ENCODE results near the gene ABLIM3. TPM values are rescaled to one million over a fixed set of nuclear protein-coding genes. Genes with fewer than 3 reads are reported as not detected.
A peak's percentile ranks its signal among the peaks of the same experiment; 100 is the strongest.

The ABLIM3 gene
- total RNA-seq, 1 donor from 2014 or later: not detected

DNA sequence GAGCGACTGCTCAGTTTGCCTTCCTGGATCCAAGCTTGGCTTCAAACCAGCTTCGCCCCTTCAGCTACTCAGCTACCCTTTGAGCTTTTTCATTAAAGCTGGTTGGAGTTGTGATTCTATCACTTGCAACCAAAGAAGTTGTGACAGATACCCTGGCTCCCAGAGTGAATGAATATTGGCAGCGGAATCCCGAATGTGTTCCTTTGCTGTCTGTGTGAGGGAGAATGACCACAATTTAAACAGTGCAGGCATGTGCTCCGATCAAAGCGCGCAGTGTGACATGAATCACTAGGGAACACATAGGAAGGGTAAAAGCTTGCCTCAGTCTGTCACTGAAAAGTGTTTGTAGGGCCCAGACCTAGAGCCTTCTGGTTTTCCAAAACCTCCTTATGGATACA is 123.8 kb downstream of the ABLIM3 start:
- Mint-ChIP-seq H3K27me3 (peaks cover 21% of the 10 kb centered on the region), H3K36me3 (ENCODE audit: low read depth) (peaks cover 10% of the 10 kb centered on the region), H3K4me1 (peaks cover 6% of the 10 kb centered on the region), H3K9me3 (peaks cover 17% of the 10 kb centered on the region), H3K27ac (no peak overlapping the region), H3K4me3 (no peak overlapping the region)
- no peak for ATAC-seq (ENCODE audit: low read depth)
- no peak for DNase-seq
- TF ChIP-seq, protein P1, sequence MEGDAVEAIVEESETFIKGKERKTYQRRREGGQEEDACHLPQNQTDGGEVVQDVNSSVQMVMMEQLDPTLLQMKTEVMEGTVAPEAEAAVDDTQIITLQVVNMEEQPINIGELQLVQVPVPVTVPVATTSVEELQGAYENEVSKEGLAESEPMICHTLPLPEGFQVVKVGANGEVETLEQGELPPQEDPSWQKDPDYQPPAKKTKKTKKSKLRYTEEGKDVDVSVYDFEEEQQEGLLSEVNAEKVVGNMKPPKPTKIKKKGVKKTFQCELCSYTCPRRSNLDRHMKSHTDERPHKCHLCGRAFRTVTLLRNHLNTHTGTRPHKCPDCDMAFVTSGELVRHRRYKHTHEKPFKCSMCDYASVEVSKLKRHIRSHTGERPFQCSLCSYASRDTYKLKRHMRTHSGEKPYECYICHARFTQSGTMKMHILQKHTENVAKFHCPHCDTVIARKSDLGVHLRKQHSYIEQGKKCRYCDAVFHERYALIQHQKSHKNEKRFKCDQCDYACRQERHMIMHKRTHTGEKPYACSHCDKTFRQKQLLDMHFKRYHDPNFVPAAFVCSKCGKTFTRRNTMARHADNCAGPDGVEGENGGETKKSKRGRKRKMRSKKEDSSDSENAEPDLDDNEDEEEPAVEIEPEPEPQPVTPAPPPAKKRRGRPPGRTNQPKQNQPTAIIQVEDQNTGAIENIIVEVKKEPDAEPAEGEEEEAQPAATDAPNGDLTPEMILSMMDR (IDR thresholded peaks at IDR 0.05): no peak
- POLR2A ChIA-PET: no interaction called here
- CTCF ChIA-PET: interaction anchor here (1.4 kb wide), 1 partner anchor 11 kb away, joined by 4 read pairs; no protein-coding TSS in a partner anchor
- intact Hi-C loops (cut with micrococcal nuclease): loop anchor here (5.0 kb wide), 1 partner anchor 123 kb away; the partner anchor contains the start of gene ABLIM3

DNA sequence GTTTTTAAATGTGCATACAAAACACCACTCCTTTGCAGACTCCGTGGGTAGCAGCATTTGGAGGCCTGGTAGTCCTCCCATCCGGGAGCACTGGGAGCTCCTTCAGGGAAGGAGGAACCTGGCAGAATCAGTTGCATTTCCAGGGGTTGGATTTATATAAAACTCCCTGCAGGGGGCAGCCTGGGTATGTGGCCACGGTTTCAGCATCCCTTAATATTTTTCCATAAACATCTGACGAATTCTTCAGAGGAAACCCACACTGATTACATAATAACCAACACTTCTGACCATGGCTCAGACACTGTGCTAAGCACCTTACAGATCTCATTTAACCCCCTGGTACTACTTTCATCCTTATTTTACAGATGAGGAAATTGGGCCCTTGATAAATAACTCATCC is 124.3 kb downstream of the ABLIM3 start:
- Mint-ChIP-seq H3K27me3 (peaks cover 22% of the 10 kb centered on the region), H3K4me1 (peaks cover 6% of the 10 kb centered on the region), H3K36me3 (ENCODE audit: low read depth) (peaks cover 10% of the 10 kb centered on the region), H3K9me3 (peaks cover 17% of the 10 kb centered on the region), H3K27ac (no peak overlapping the region), H3K4me3 (no peak overlapping the region)
- TF ChIP-seq, protein P1 (IDR thresholded peaks at IDR 0.05): no peak
- POLR2A ChIA-PET: no interaction called here
- DNase-seq (no peak), ATAC-seq (ENCODE audit: low read depth) (no peak)
- intact Hi-C loops (cut with micrococcal nuclease): loop anchor here (5.0 kb wide), 1 partner anchor 123 kb away; the partner anchor contains the start of gene ABLIM3
- CTCF ChIA-PET: interaction anchor here (1.4 kb wide), 1 partner anchor 10 kb away, joined by 4 read pairs; no protein-coding TSS in a partner anchor

DNA sequence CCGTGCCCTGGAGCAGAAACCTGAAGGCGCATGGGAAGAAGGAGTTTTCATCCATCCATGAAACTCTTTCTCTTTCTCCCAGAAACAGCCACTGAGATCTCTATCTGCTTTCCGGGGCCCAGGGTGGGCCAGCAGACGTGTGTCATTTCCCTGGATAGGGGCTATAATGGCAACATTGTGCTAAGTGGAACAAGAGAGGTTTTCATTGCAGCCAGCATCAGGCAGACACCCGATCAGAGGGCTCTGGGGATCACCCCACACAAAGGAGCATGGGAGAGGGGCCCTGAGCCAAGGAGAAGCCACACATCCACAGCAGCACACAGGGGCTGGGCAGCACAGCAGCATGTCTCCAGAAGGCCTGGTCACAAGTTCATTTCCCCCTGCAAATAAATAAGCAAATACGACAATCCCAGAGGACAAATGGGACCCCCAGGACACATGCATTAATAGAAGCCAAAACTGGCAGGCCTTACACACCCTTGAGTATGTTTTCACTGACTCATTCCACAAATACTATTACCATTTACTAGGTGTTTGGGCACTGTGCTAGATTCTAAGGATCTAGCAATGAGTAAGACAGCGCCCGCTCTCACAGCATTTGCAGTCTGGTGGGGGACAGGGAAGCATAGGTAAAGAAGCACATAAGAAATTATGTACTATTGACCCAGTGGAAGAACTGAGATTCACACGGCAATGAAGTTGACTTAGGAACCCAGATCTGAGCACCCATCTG is 126.1 kb downstream of the ABLIM3 start:
- DNase-seq (no peak), ATAC-seq (ENCODE audit: low read depth) (no peak)
- Mint-ChIP-seq H3K4me1 (peaks cover 14% of the 10 kb centered on the region), H3K27me3 (peaks cover 35% of the 10 kb centered on the region), H3K27ac (no peak overlapping the region), H3K4me3 (no peak overlapping the region), H3K36me3 (ENCODE audit: low read depth) (peaks cover 10% of the 10 kb centered on the region), H3K9me3 (peaks cover 17% of the 10 kb centered on the region)
- ChIA-PET CTCF (no interaction called here), POLR2A (no interaction called here)
- TF ChIP-seq, protein P1 (IDR thresholded peaks at IDR 0.05): no peak
- intact Hi-C loops (cut with micrococcal nuclease): loop anchor here (5.0 kb wide), 1 partner anchor 125 kb away; the partner anchor contains the start of gene ABLIM3

DNA sequence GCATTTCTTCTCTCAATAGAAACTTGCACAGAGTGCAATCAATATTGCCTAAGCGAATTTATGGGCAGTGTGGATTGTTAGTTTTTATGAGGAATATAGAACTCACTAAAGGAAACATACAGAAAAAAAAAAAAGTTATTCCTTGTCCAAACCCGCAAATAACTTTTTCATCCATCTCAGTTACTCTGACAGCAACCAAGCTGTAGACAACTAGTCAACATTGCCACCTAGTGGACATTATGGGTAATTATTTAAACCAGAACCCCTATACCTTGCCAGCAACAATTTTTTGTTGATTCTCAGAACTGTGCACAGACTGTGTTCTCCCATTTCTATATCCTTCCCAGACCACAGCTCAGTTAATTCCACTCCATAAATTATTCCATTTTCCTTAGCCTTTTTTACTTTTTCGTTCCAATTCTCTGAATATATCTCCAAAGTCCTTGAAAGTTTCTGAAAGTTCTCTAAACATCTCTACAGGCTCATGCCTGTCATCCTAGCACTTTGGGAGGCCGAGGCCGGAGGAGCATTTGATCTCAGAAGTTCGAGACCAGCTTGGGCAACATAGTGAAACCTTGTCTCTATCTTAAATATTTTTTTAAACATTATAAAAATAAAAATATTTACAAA is 127.8 kb downstream of the ABLIM3 start:
- intact Hi-C loops (cut with micrococcal nuclease): loop anchor here (5.0 kb wide), 1 partner anchor 127 kb away; the partner anchor contains the start of gene ABLIM3
- ATAC-seq (ENCODE audit: low read depth) (peak; percentile 30), DNase-seq (no peak)
- Mint-ChIP-seq H3K27ac (peak overlapping the region; percentile 32), H3K36me3 (ENCODE audit: low read depth) (peaks cover 10% of the 10 kb centered on the region), H3K9me3 (peaks cover 17% of the 10 kb centered on the region), H3K27me3 (peaks cover 51% of the 10 kb centered on the region), H3K4me3 (peak overlapping the region; percentile 4), H3K4me1 (peaks cover 15% of the 10 kb centered on the region)
- ChIA-PET CTCF (no interaction called here), POLR2A (interaction anchor here (0.7 kb wide), 1 partner anchor 822 kb away, joined by 4 read pairs; no protein-coding TSS in a partner anchor)
- TF ChIP-seq, protein P1 (IDR thresholded peaks at IDR 0.05): peak; percentile 69

DNA sequence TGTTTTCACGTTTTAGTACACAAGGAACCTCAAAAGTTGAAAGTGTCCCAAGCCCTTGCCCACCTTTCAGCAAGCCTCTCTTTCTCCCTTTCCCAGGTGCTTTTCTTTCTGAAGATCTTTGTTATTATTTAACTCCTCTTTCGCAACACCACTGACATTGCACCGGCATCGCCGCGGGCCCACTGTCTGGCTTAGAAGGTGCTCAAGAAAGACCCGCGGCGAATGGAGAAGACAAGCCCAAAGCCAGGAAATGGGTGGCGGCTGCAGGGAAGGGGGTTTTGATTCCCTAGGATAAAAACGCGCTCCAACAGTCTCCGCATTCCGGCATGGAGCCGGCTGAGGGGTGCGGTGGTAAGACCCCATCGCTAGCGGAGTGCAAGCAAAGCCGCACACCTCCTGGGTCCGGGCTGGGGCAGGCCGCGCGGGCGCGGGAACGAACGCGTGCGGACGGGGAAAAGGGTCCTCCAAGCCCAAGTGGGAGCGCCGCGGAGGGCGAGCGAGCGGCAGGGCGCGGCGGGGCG is 130.0 kb downstream of the ABLIM3 start:
- intact Hi-C loops (cut with micrococcal nuclease): loop anchor here (5.0 to 10.0 kb wide), 2 partner anchors 76 to 536 kb away; partner anchors contain the start of gene GRPEL2
- ChIA-PET POLR2A (no interaction called here), CTCF (no interaction called here)
- Mint-ChIP-seq H3K27me3 (peaks cover 51% of the 10 kb centered on the region), H3K36me3 (ENCODE audit: low read depth) (peaks cover 10% of the 10 kb centered on the region), H3K4me1 (peaks cover 9% of the 10 kb centered on the region), H3K9me3 (peaks cover 17% of the 10 kb centered on the region), H3K4me3 (peak overlapping the region; percentile 66), H3K27ac (no peak overlapping the region)
- DNase-seq: no peak
- TF ChIP-seq, protein P1 (IDR thresholded peaks at IDR 0.05): no peak
- ATAC-seq (ENCODE audit: low read depth): no peak

Measured in activated B cell treated with CpG ODN at 0.5 μM for 24 hours (primary cell).